Measurements from ENCODE around the gene WNT9A.

- TF ChIP-seq CTCF (IDR thresholded peaks at IDR 0.05) (no peak), POLR2A (IDR thresholded peaks at IDR 0.05) (no peak)
Measured at GRCh38 chr1:227891223-227891954, 56.3 kb downstream of the WNT9A start.

All from right lobe of liver (tissue), 4 donors.